ENCODE measurements around the gene ASB18.

ASB18 gene

DNA sequence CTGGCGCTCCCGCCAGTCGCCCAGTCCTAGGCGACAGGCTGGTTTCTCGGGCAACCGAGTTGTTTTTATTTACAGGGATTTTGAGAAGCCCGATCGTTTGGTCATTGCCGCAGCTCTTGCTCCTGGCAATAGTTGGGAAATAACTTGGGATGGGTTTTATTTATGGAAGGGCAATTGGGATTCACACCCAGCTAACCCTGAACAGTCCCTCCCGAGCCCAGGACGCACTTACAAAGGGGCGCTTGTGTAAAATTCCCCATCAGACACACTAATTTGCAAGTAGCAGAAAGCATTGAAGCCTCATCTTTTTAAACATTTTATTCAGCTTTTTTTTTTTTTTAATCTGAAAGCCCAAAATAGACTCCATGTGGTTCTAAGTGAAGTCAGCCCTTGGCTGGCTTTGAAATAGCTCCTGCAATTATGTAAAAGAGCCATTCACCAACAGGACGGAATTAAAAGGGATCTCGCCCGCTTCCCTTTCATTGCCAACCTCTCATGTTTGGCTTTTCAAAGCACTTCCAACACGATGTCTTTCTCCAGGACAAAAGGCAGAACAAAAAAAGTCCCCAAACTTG is 92.4 kb downstream of the ASB18 start:
- no peak for DNase-seq

GRCh38 chr2:236171181-236171679 is 93.0 kb downstream of the ASB18 start:
- no peak for DNase-seq

DNA sequence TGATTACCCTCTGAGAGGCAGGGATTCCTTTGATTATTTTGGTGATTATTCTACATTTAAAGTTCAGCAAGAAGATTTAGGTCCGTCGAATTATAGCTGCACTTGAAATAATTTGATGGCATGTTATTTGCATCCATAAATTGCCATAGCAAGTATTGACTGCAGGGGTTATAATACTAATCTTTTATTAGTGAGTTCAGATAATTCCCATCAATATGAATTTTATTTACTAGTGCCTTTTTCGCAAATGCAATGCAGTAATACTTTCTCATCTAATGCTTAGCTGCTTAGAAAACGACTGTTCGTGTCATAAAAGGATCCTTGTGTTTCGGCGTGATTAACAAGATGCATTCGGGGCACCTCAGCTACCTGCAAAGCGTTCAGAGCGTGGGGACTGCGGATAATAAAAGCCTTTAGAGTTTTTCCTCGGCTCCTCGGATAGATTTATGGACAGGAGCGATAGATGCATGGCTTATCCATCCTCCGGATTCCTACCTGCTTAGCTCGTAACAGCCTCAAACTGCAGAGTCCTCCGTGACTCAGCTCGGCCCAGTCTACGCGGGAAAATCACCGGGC is 93.5 kb downstream of the ASB18 start:
- DNase-seq: no peak

DNA sequence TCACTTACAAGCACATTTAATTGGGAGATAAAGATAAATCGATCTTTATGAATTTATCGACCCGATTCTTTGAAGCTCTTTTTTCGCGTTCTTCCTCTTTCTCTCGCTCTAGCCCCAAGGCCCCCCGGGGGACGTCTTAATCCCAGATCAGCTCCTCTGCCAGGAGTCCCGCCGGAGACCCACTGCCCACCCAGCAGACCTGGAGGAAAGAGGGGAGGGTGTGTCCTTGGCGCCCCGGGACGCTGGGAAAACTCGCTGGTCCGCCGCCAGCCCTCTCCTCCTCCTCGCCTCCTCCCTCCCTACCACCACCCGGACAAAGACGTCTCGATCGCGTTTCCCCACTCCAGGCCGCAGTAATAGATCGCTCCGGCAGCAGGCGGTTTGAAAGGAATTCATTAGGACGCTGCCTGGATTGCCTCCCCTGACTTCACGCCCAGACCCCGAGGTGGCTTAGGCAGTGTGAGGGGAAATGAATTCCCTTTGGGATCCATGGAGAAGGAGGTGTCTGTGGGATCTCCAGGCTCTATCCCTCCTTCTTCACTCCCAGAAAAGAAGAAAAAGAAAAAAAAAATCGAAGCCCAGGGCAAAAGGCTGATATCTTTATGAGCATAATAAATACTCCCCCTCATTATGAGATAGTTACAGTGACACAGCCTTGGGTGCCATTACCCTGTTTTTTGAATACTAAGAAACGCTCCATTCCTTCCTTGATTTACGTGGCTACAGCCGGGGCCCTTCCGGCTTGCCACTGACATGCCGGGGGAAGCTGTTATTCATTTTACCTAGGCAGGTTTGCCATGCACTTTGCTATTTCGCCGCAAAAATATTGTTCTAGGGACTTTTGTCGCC is 94.2 kb downstream of the ASB18 start:
- DNase-seq: no peak

GRCh38 chr2:236169151-236169721 is 95.0 kb downstream of the ASB18 start:
- no peak for DNase-seq

GRCh38 chr2:236168110-236169080 is 95.8 kb downstream of the ASB18 start, which contains the start of gene GBX2:
Gene GBX2 (minus strand): TSS chr2:236168386. CDS start chr2:236167971, 415 bp downstream.
- no peak for DNase-seq

DNA sequence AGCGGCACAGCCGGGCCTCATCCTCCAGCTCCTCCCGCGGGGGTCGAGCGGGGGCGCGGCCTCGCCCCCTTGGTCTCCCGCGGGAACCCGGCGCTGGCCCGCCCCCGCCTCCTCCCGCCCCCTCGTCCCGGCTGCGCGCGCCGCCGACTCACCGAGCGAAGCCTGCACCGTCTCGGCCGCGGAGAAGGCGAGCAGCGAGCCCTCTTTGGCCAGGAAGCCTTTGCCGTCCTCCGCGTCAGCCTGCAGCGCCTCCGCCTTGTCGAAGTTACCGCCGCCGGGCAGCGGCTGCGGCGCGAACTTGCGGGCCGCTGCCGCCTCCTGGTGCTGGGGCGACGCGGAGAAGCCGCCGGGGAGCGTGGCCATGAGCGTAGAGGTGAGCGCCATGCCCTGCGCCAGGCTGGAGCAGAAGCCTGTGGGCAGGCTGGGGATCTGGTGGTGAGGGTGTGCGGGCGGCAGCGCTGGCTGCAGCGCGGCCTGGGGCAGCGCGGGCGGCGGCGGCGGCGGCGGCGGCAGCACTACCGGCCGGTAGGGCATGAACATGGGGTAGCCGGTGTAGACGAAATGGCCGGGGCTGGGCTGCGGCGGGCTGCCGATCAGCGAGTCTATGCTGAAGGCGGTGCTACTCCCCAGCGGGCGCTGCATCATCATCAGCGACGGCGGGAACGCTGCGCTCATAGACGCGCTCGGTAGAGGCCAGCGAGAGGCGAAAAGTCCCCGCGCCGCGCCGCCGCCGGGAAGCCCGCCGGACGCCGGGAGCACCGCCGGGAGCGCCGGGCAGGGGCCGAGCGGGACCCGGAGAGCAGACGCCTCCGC is 96.7 kb downstream of the ASB18 start:
- DNase-seq: no peak

DNA sequence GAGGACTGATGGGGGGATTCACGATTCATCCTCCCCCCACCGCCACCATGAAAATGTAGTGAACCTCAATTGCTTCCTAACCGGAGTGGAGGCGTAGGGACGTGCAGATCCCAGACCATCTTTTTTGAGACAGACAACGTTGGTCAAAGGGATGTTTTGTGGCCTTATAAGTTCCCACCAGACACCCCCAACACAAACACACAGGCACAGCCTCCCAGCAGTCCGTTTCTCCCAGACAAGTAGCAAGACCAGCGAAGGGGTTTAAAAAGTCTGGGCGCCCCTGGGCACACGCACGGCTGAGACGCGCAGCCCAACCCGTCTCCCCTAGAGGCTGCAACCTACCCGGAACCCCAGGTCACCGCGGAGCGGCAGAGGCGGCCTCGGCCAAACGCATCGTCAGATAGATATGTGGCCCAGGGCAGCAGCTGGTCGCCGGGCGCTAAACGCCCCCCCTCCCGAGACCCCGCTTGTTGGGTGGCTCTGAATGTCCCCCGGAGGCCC is 97.4 kb downstream of the ASB18 start:
- DNase-seq: no peak

DNA sequence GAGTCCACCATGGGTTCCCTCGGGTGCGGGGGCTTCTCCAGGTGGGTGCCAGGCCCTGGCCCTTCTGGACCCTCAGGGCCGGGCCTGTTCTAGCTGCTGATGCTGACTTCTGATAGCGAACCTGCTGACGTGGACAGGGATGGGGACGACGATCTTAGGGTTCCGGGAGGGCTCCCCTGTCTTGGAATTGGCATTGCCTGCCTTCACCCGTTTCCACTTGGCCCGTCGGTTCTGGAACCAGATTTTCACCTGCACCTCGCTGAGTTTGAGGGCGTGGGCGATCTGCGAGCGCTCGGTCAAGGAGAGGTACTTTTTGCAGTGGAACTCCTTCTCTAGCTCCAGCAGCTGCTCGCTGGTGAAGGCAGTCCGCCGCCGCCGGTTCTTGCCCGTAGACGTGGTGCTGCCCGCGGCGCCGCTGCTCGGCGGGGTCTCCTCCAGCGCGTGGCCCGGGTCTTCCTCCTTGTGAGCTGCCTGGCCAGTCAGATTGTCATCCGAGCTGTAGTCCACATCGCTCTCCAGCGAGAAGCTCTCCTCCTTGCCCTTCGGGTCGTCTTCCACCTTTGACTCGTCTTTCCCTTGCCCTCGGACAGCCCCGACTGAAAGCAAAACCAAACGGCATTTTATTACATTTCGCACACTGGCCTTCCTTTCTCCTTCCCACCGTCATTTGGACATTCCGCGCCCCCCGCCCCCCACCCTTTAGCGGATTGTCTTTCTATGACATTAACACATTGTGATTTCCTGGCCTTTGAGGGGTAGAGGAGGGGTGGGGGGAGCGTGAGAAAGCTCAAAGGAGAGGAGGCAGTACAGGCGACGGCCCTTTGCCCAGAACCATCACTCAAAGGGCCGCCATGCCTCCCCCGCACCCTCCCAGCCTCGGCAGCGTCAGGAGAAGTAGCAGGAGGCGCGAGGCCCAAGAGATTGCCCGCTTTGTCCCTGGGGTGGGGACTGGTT is 98.1 kb downstream of the ASB18 start:
- DNase-seq: no peak

DNA sequence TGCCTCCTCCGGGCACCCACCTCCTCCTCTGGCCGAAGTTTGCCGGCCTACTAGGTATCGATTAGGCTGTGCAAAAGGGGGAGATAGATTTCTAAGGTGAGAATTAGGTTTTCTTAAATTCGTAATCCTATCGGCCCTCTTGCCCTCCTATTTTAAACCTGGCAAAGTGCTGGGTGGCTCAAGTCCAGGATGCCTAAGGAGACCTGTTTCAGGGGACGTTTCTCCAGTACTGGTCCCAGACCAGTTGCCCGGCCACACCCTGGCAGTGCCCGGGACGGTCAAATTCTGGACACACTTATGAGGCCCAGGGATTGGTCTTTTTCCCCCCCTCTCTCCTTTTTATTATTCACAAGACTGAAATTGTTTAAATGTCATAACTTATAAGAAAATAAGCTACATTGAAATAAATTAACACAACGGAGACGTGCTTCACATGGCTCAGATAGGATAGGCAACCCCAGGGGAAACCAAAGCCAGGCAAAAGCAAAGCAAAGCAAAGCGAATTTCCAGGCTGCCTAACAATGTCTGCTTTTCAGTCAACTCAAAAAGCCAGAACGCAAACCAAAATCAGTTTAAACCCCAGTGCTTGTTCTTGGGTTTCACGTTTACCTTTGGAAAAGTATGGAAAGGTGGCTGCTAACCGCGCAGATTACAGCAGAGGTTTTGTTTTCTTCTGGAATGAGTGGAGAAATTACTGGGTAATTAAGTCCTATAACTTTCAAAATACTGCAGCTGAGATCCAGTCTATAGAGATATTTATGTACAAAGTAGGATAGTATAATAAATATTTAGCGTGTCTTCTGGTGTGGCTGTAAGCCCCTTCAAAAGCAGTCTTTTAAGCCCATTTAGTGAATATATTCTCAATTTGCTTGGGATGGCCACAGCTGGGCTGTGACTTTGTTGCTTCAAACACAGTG is 99.0 kb downstream of the ASB18 start:
- no peak for DNase-seq

DNA sequence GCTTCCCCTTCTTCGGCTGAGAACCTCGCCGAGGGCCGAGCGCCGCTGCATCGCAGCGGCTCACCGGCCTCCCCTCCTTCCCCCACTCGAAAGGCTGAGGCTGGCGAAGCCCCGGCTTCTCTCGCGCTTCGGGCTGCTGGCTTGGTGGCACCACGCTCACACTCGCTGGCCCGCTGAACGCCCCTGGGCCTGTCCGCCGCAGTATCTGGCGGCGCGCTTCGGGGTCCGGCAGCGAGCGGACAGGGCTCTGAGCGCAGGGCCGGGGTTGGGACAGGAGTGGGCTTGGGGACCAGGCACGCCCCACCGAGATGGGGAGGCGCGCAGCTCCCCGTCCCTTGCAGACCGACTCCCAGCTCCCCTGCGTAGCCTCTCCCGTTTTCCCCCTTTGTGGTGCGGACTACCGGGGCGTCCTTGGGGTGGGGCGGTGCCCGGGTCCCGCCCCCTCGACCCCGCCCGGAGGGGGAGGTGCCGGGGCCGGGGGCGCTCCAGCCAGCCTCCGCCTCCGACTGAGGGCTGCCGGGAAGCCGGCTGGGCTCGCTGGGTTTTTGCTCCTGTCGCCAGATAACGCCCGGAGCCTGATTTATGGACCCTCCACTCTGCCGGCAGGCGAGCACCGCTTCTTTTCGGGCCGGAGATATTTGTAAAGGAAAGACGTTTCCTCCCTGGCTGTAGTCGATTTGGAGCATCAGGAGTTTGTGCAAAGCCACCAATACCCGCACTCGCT is 99.8 kb downstream of the ASB18 start:
- DNase-seq: no peak

DNA sequence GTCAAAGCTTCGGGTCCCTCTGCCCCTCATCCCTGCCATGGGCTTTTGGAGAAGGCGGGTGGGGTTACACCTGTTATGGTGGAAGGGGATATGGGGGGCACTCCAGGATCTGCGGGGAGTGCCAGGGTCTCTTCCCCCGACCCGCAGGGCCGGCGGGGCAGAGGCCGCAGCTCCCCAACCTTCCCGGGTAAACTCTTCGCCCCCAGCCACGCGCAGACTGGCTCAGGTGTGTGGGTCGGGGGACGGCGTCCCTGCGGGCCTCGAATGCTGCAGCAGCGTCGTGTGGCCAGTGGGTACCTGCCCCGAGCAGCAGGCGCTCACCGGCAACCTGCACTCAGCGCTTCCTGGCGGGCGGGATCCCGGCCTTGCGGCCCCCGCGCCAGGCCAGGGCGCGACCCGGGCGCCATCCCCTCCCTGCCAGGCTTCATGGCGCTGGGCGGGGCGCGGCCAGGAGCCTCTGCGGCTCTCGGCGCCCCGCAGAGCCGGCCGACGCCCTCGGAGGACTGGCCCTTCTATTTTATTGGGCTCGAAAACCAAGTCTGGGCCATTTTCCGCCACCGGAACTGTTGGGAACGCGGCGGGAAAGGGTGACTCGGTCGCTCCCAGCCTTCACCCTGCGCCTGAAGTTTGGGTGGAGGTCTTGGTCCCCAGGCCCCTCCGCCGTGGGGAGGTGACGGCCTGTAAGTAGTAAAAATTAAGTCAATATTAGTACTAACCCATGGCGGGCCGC is 100.6 kb downstream of the ASB18 start:
- no peak for DNase-seq

DNA sequence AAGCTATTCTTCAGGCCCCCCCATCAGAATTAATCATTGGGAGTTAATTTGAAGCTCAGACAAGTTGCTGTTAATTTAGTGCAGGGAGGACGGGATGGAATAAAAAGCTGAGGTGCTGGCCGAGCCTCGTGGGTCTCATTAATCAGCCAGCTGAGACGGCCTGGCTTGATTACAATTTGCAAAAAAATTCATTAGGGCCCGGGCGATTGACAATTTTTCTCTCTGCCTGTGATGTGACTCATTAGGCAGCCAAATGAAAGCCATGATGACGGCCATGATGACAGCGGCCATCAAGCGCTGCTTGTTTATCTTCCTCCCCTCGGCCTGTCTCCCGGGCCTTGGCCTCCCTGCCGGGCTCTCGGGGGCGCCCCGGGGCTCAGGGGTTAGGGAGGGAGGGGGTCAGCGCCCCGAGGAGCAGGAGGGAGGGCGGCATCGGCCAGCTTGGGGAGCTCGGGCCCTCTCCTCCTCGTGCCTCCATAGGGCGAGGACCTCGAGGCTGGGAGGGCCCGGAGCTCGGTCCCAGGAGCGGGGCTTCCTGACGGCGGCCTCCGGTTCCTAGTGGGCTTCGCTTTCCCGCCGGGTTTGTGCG is 101.2 kb downstream of the ASB18 start:
- DNase-seq: no peak

DNA sequence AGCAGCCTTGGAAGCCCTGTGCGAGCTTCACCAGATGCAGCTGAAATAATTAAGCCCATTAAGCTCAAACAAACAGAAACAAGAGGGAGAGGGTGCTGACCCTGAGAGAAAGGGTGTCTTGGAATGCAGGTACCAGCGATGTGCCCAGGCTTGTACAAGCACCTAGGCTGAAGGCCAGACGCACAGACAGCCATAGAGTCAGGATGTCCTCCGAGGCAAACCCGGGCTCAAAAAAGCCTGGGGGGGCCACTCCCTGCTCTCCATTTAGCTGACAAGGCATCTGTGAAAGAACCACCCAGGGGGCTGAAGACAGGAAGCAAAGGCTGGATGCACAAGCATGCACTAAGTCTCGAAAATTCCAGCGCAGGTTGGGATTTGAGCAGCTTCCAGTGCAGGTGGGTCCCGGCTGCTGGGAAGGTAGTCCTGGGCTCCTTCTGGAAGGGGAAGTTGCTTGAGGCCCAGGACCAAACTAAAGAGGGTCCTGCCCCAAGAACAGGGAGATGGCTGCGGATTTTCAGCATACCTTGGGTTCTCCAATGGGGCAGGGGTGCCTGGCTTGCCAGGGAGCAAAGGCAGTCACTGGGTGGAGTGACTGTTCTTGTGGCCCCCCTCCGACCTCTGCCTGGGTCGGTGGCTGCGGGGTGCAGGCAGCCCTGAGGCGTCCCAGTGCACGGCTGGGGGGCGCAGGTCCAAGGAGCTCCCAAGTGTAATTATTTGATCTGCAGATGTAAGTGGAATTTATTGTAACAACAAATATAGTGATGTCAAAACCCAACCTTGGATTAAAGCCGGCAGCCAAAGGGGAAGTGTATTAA is 102.0 kb downstream of the ASB18 start:
- DNase-seq: no peak

DNA sequence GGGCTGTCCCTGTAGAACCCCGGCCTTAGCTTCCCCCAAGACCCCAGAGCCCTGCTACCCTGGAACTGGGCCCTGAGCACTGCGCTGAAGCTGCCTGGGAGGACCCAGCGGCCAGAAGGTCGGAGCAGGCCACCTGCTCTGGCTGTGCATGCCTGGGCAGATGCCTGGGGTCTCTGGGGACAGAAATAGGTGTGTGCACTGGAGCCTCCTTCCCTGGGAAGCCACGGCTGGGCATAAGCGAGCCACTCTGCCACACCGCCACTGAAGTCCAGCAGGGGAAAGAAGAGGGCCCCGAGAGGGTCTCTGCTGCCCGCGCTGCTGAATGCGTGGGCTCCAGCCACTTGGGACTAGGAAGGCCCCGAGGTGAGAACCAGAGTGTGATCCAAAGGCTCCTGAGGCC is 102.7 kb downstream of the ASB18 start:
- no peak for DNase-seq

DNA sequence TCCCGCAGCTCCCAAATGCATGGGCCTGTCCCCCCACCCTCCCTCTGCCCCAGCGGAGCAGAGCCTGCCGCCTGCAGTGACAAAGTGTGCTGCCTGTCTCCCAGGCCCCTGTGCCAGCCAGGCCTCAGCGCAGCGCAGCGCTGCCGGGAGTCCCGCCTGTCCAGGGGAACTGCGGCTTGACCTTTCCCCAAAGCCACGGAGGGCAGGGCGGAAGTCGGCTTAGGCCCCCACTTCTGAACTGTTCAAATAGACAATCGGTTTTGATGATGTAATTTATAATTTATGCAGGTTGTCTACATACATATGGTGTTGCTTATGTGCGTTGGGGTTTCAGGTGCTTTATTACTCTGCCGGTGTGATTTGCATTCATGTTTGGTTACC is 103.1 kb downstream of the ASB18 start:
- DNase-seq: no peak

All from CD4-positive, alpha-beta T cell treated with Interleukin-4 for 1 hour (primary cell).